Neural crest cell (in vitro differentiated cells): ENCODE data around the gene C2CD3. TPM values are rescaled to one million over a fixed set of nuclear protein-coding genes. Genes with fewer than 3 reads are reported as not detected.

Source experiments
- DNase-seq: peaks from one replicate; pipeline ENCODE4 v3.0.0; 2021; ENCODE audit warnings: low read depth, mixed read lengths, low spot score
- H3K27ac Mint-ChIP-seq: one replicate; pipeline ENCODE4 v1.8.0; 2021; ENCODE audit warnings: mild to moderate bottlenecking, mixed read lengths; ENCODE audit not compliant: unreplicated experiment
- H3K27me3 Mint-ChIP-seq: 2 replicates; pipeline ENCODE4 v1.8.0; 2021; ENCODE audit warnings: low read depth, mild to moderate bottlenecking, mixed read lengths
- H3K36me3 Mint-ChIP-seq: 2 replicates; pipeline ENCODE4 v1.8.0; 2021; ENCODE audit warnings: low read depth, mild to moderate bottlenecking, mixed read lengths
- H3K4me1 Mint-ChIP-seq: 2 replicates; pipeline ENCODE4 v1.8.0; 2021; ENCODE audit warnings: mixed read lengths
- H3K4me3 Mint-ChIP-seq: one replicate; pipeline ENCODE4 v1.8.0; 2021; ENCODE audit warnings: mild to moderate bottlenecking, mixed read lengths
- H3K9me3 Mint-ChIP-seq: 2 replicates; pipeline ENCODE4 v1.8.0; 2021; ENCODE audit warnings: mixed read lengths
- CTCF ChIP-seq: fragments of 200-600 bp; sonication (generic); conservative IDR thresholded peaks from 2 replicates; pipeline ENCODE4 v1.5.0; 2021; ENCODE audit warnings: antibody characterized with exemption, mild to moderate bottlenecking
- total RNA-seq: library from RNA; stranded (reverse); gene quantifications from 2 replicates; pipeline ENCODE4 v1.2.1, GENCODE V29; 2021

C2CD3 gene
- total RNA-seq, 1 donor from 2014 or later, result 41.9 TPM

- TF ChIP-seq CTCF, result no peak
- no peak overlapping the region for H3K27ac Mint-ChIP-seq
- no peaks in the 10 kb centered on the region for H3K9me3 Mint-ChIP-seq
- no peak for DNase-seq
- H3K36me3 Mint-ChIP-seq, result peaks cover 23% of the 10 kb centered on the region
- no peak overlapping the region for H3K4me3 Mint-ChIP-seq
- H3K4me1 Mint-ChIP-seq, result no peaks in the 10 kb centered on the region
- H3K27me3 Mint-ChIP-seq, result no peaks in the 10 kb centered on the region
These were observed 35.9 kb upstream of the C2CD3 start for GRCh38 chr11:74206746-74207145.

- no peak for TF ChIP-seq CTCF
- DNase-seq, result no peak
- no peaks in the 10 kb centered on the region for H3K27me3 Mint-ChIP-seq
- no peaks in the 10 kb centered on the region for H3K9me3 Mint-ChIP-seq
- H3K4me1 Mint-ChIP-seq, result no peaks in the 10 kb centered on the region
- H3K27ac Mint-ChIP-seq, result no peak overlapping the region
- peaks cover 27% of the 10 kb centered on the region for H3K36me3 Mint-ChIP-seq
- H3K4me3 Mint-ChIP-seq, result no peak overlapping the region
These were observed 34.4 kb upstream of the C2CD3 start for GRCh38 chr11:74205181-74205580.

- Mint-ChIP-seq H3K4me1 (no peaks in the 10 kb centered on the region), H3K4me3 (no peak overlapping the region), H3K9me3 (no peaks in the 10 kb centered on the region), H3K27ac (no peak overlapping the region), H3K27me3 (no peaks in the 10 kb centered on the region), H3K36me3 (peaks cover 23% of the 10 kb centered on the region)
- DNase-seq, result no peak
- TF ChIP-seq CTCF, result no peak
These were observed 33.9 kb upstream of the C2CD3 start for GRCh38 chr11:74204701-74205100.

- Mint-ChIP-seq H3K4me1 (no peaks in the 10 kb centered on the region), H3K36me3 (peaks cover 24% of the 10 kb centered on the region), H3K9me3 (no peaks in the 10 kb centered on the region), H3K27ac (no peak overlapping the region), H3K27me3 (no peaks in the 10 kb centered on the region), H3K4me3 (no peak overlapping the region)
- no peak for DNase-seq
- TF ChIP-seq CTCF, result no peak
These were observed 33.2 kb upstream of the C2CD3 start for GRCh38 chr11:74203966-74204365.

GRCh38 chr11:74196781-74197486 is 26.1 kb upstream of the C2CD3 start:
- Mint-ChIP-seq H3K4me1 (no peaks in the 10 kb centered on the region), H3K9me3 (peaks cover 4% of the 10 kb centered on the region), H3K4me3 (no peak overlapping the region), H3K27ac (no peak overlapping the region), H3K27me3 (no peaks in the 10 kb centered on the region), H3K36me3 (peaks cover 22% of the 10 kb centered on the region)
- DNase-seq, result no peak
- no peak for TF ChIP-seq CTCF
